ENCODE data around the gene NTNG1. TPM values are rescaled to one million over a fixed set of nuclear protein-coding genes. Genes with fewer than 3 reads are reported as not detected.

The NTNG1 gene
- total RNA-seq, 1 experiment from 2014 or later = 1.5 TPM

GRCh38 chr1:107323784-107324183 is 182.9 kb downstream of the NTNG1 start:
- no peaks in the 10 kb centered on the region for H3K36me3 Mint-ChIP-seq (ENCODE audit: insufficient read depth in 1 of 3, low read depth in 3 of 3)
- no CpG with 5 or more reads among the region's 3 CpGs for WGBS (ENCODE audit: extremely low coverage, insufficient read length, low lambda C conversion rate)
- no peak for DNase-seq
- Histone ChIP-seq H2AFZ (ENCODE audit: low read length) (no peak overlapping the region), H3K4me1 (ENCODE audit: insufficient read depth, low read length) (no peaks in the 10 kb centered on the region; the same call in 1 of the 2 replicates), H3K9ac (ENCODE audit: extremely low read depth, insufficient read length, low read length) (no peak overlapping the region), H3K27ac (ENCODE audit: insufficient read length, low read depth, low read length) (no peak overlapping the region), H3K79me2 (ENCODE audit: insufficient read depth, low read length) (no peaks in the 10 kb centered on the region), H4K8ac (replicated peaks; ENCODE audit: insufficient read length, low read depth, low read length) (no peak overlapping the region), H3K23me2 (ENCODE audit: insufficient read length, low read depth, low read length, poor library complexity, severe bottlenecking) (no peaks in the 10 kb centered on the region), H3T11ph (ENCODE audit: low read length) (no peak overlapping the region), H3K18ac (ENCODE audit: insufficient read length, low read depth, low read length) (no peak overlapping the region), H3K4me2 (ENCODE audit: insufficient read depth, insufficient read length, low read length) (no peak overlapping the region), H3K56ac (ENCODE audit: insufficient read length, low read depth, low read length) (no peak overlapping the region), H4K20me1 (ENCODE audit: control insufficient read depth, insufficient read depth, insufficient read length) (no peaks in the 10 kb centered on the region), H3K4ac (ENCODE audit: low read depth, low read length) (no peak overlapping the region), H4K91ac (ENCODE audit: insufficient read length, low read depth, low read length) (no peak overlapping the region), H3K27me3 (ENCODE audit: insufficient read depth, low read length) (no peaks in the 10 kb centered on the region), H2BK15ac (ENCODE audit: low read depth, low read length) (no peak overlapping the region), H4K5ac (ENCODE audit: insufficient read length, low read depth, low read length) (no peak overlapping the region), H3K23ac (ENCODE audit: insufficient read length, low read depth, low read length) (no peak overlapping the region), H2BK12ac (ENCODE audit: insufficient read length, low read depth, low read length) (no peak overlapping the region), H2BK20ac (ENCODE audit: low read depth, low read length, poor library complexity, severe bottlenecking) (no peak overlapping the region), H2BK120ac (ENCODE audit: low read depth, low read length, poor library complexity, severe bottlenecking) (no peak overlapping the region), H2BK5ac (ENCODE audit: insufficient read length, low read length) (no peak overlapping the region), H3K14ac (ENCODE audit: insufficient read depth, low read length) (no peak overlapping the region), H3K79me1 (ENCODE audit: insufficient read depth, low read depth, low read length, poor library complexity, severe bottlenecking) (no peaks in the 10 kb centered on the region), H3K9me3 (ENCODE audit: control insufficient read depth, low read depth, low read length) (no peaks in the 10 kb centered on the region), H2AK5ac (ENCODE audit: insufficient read length, low read length) (no peak overlapping the region)
- H3K4me1 Mint-ChIP-seq = peaks cover 6% of the 10 kb centered on the region in 2 experiments
- no peaks in the 10 kb centered on the region for H3K27me3 Mint-ChIP-seq (ENCODE audit: low read depth)
- H3K4me3 Mint-ChIP-seq = no peak overlapping the region
- no peaks in the 10 kb centered on the region for H3K9me3 Mint-ChIP-seq
- no peak overlapping the region for H3K27ac Mint-ChIP-seq
- no peak for TF ChIP-seq CTCF (conservative IDR thresholded peaks at IDR 0.05)
